GM21447 (cell line): ENCODE measurements around the gene MTX2.
"Not testable (repeated sequence)": the region's sequence is repeated elsewhere in the genome, so short reads cannot be mapped to it uniquely, and the experiment has no call there.

Source experiments
- ATAC-seq: cut with Tn5 transposase; IDR thresholded peaks from one replicate; pipeline ENCODE4 v1.9.1; 2021; ENCODE audit not compliant: unreplicated experiment

Gene MTX2

DNA sequence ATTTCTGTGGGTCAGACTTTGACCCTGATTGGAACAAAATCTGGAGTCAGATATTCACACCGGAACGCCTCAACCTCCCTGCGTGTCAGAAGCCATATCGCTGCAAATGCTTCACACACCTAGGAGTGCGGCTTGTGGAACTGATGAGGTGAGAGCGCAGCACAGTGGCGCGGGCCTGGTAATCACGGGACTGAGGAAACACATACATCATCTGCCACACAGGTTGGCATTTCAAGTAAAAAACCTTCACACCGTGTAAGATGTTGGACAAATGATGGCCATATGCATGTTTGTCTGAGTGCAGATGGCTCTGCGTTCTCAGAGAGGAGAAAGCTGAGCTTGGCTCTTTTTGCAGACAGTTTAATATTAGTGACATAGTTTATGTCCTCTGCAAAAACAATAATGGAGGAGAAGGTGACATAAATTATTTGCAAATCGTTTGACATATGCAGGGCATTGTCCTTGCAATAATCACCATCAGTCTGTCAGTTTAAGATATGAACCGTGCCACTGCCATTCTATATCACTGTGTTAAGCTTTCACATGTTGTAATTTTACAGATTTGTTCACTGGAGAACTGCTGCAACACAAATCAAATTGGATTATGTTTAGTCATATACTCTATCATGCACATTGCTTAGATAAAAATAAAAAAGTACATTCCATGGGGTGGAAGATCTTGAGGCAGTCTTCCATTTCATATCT, 101.4 kb downstream of the MTX2 start:
- ATAC-seq = no peak

DNA sequence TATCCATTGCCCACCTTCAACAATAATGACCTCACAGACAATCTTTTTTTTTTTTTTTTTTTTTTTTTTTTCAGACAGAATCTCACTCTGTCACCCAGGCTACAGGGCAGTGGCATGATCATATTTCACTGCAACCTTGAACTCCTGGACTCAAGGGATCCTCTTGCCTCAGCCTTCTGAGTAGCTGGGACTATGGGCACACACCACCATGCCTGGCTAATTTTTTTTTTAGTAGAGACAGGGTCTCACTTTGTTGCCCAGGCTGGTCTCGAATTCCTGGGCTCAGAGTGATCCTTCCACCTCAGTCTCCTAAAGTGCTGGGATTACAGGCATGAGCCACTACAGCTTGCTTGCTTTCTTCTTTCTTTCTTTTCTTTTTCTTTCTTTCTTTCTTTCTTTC, 103.9 kb downstream of the MTX2 start:
- not testable (repeated sequence) for ATAC-seq

DNA sequence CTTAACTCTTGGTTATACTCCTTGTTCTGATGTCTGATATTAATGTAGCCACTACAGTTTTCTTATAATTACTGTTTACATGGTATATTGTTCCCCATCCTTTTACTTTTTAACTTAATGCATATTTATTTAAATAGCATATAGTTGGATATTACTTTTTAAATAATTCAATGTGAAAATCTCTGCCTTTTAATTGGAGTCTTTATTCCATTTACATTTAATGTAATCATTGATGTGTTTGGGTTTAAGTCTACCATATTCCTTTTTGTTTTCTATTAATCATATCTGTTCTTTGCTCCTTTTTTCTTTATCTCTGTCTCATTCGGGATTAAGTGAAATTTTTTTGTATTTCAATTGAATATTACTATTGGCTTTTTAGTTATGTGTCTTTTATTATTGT, 109.1 kb downstream of the MTX2 start:
- ATAC-seq = no peak

DNA sequence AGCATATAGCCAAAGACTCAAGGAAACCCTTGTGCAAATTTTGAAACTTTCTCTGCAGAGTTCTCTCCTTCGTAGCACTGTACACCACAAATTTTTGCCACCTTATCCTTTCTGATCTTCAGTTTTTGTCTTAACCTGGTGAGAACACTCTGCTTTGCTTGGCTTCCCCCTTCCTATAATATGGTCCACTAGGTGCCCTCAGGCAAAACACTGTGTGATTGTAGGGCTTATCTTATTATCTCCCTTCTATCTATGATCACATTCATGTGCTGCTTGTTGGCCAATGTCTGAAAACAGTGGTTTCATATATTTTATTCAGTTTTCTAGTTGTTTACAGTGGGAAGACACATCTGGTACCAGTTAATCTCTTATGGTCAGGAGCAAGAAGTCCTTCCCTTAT, 111.1 kb downstream of the MTX2 start:
- ATAC-seq = no peak

DNA sequence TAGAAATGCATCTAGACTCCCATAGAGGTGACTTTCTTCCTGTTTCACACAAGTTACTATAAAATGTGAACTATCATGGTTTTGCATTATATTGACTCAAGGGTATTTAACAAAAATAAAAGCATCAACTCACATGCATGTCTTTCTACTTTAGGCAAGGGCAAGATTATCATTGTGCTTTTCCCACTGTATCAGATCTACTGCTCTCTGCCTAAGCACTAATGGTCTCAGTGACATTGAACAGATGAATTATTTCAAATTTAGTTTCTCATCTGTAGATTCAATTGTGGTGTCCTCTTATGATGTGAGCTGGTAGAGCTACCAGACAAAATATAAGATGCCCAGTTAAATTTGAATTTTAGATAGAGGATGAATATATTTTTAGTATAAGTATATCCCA, 113.9 kb downstream of the MTX2 start:
- no peak for ATAC-seq

DNA sequence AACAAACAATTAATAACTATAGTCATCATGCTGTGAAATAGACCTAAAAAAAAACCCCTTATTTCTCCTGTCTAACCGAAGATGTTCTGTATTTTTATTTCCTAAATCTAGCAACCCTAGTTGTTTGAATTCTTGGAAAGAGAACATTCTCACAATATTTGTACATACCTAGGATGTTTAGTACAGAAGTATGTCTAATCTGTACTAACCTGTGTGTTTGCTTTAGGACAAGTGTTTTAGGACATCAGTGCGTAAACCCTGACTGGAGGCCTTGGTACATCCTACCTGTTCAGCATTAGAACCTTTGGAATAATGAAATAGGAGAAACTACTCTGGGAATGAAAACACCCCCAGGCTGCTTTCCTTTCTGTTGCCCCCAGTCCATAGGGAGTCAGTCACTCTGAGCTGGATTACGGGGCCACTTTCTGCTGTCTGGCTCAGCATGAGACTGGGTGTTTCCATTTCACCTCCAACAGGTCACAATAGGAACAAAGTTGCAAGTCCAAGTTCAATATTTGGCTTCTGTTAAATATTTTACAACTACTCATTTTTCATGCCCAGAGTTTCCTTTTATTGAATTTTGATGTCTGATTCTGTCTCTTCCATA, 114.7 kb downstream of the MTX2 start:
- no peak for ATAC-seq

DNA sequence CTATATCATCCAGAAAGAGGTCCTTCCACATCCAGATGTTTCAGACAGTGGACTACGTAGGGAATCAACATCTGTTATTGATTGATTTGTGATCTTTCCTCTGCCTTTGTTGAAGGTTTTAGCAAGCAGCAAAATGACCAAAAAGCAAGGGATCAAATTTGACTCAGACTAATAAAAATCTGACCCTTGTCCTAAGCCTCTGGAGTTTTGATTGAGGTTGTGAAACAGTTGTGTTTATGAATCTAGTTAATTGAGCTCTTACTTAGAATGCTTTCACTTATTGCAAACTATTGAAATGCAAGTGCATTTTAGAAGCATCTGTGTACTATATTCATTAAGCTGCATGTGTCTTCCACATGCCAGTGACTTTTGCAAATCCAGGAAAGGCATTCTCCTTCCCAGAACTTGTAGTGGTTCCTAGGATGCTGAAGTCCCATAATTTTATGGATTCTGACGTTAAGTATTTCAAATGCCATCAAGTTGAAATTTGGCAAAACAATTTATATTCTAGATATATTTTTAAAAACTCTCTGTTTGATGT, 116.0 kb downstream of the MTX2 start:
- no peak for ATAC-seq

DNA sequence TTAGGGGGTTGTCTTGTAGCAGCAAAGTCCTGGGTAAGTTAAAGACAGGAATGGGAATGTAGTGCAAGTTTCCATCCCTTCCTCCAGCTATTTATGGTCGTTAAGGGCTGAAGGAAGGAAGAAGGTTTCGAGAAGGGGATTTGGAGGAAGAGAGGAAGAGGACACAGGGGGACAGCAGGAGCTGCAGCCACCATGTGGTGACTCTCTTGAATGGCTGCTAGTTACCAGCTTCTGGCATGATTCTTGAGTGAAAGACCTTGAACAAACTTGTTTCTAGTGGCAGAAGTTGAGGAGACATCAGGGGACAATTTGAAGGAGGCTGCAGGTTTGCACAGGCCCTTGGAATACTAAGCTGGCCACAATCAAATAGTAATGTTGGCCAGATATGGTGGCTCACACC, 116.6 kb downstream of the MTX2 start:
- ATAC-seq = no peak
